Right atrium auricular region (tissue), 2 donors: ENCODE measurements around the gene LTBP4. TPM values are rescaled to one million over a fixed set of nuclear protein-coding genes. Genes with fewer than 3 reads are reported as not detected.

ENCODE experiments used
- DNase-seq: peaks from one replicate; pipeline ENCODE4 v3.0.0-alpha.2; 2019; ENCODE audit warnings: low spot score
- H3K27ac ChIP-seq, 2 donors: fragments of 200-600 bp; sonication (generic); 1 replicate in 1 of 2; 2 replicates in 1 of 2; pipeline ENCODE4 v1.5.1; 2016 to 2019
- H3K27me3 ChIP-seq, 2 donors: fragments of 200-600 bp; sonication (generic); one replicate each; pipeline versions ENCODE4 v1.5.1 to v1.6.0; 2017 to 2019
- H3K36me3 ChIP-seq: fragments of 200-600 bp; sonication (generic); one replicate; pipeline ENCODE4 v1.5.1; 2016
- H3K4me1 ChIP-seq, 2 donors: fragments of 200-600 bp; sonication (generic); one replicate each; pipeline versions ENCODE4 v1.5.1 to v1.6.0; 2017 to 2019
- H3K4me3 ChIP-seq, 2 donors: fragments of 200-600 bp; sonication (generic); 1 replicate in 1 of 2; 2 replicates in 1 of 2; pipeline ENCODE4 v1.5.1; 2017 to 2019; ENCODE audit warnings: mild to moderate bottlenecking in 1 of 2, moderate library complexity in 1 of 2
- H3K9me3 ChIP-seq, 2 donors: fragments of 200-600 bp; sonication (generic); one replicate each; pipeline ENCODE4 v1.5.1; 2019
- CTCF ChIP-seq, 2 donors: fragments of 200-600 bp; sonication (generic); IDR thresholded peaks; one replicate each; pipeline ENCODE4 v1.5.1; 2019; ENCODE audit warnings: antibody characterized with exemption in 2 of 2
- total RNA-seq, 2 donors: library from RNA; depleted of rRNA; stranded (reverse); fragments of >200 nt; gene quantifications; one replicate each; pipeline ENCODE4 v1.1.0, GENCODE V29; 2016

The LTBP4 gene
- total RNA-seq, 2 donors from 2014 or later: 152 to 257 TPM

DNA sequence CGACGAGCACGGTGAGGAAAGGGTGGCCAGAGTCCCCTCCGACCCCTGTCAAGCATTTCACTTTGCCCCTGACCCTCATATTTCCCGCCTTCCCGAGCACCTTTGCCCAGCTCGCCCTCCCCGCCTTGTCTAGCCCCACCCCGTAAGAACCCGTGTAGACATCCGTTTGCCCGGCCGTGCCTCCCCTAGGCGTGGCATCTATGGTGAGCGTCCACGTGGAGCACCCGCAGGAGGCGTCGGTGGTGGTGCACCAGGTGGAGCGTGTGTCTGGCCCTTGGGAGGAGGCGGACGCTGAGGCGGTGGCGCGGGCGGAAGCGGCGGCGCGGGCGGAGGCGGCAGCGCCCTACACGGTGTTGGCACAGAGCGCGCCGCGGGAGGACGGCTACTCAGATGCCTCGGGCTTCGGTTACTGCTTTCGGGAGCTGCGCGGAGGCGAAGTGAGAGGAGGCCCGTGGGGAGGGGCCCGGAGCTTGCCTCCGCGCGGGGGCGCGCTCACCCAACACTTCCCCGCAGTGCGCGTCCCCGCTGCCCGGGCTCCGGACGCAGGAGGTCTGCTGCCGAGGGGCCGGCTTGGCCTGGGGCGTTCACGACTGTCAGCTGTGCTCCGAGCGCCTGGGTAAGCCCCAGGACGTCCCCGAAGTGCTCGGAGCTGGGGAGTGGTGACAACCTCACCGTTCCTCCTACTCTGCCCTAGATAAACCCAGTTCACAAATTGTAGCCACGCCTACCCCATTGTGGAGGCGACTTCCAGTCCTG, 4.2 kb downstream of the LTBP4 start:
- TF ChIP-seq CTCF (IDR thresholded peaks at IDR 0.05): peak in 1 of 2 donors; percentile 57
- no peaks in the 10 kb centered on the region for H3K27me3 ChIP-seq
- no peaks in the 10 kb centered on the region for H3K9me3 ChIP-seq
- peak overlapping the region; percentile 14 to 50 for H3K4me3 ChIP-seq
- DNase-seq: no peak
- peak overlapping the region; percentile 66 to 86 for H3K27ac ChIP-seq
- peaks cover 0 to 77% of the 10 kb centered on the region in 2 donors for H3K4me1 ChIP-seq
- no peaks in the 10 kb centered on the region for H3K36me3 ChIP-seq

DNA sequence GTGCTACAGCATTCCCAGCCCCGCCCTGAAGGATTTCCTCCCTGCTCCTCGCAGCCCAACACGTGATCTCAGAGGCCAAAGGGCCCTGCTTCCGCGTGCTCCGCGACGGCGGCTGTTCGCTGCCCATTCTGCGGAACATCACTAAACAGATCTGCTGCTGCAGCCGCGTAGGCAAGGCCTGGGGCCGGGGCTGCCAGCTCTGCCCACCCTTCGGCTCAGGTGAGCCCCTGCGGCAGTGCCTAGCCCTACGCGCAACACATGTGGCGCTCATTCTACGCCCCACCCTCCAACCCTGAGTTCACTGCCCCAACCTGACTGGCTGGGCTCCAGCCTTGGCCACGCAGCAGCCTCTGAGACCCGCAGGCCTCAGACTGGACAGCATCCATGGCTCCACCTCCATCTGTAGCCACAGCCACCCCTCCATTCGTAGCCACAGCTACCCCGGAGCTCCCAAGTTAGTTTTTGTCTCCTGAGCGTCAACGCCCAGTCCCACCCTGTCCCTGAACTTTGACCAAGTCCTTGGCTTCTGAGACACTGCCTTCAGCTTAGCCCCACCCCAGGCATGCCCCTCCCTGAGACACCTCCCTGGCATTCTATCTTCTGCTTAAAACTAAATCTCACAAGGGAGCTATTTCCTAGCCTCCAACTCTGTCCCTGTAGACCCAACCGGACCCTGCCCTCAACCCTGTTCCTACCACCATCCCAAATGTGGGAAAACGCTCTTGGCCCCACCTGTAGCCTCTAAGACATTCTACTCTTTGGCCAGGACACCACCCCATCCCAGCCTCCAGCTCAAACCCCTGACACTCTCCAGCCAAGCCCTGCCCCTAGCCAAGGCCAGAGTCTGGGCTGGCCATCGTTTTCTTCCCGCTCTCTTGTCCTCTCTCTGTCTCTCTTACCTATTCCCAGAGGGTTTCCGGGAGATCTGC, 6.4 kb downstream of the LTBP4 start:
- no peak for TF ChIP-seq CTCF (IDR thresholded peaks at IDR 0.05)
- no peak for DNase-seq
- H3K9me3 ChIP-seq: no peaks in the 10 kb centered on the region
- H3K27ac ChIP-seq: peak overlapping the region in 1 of 2 donors; percentile 49
- H3K27me3 ChIP-seq: no peaks in the 10 kb centered on the region
- no peak overlapping the region for H3K4me3 ChIP-seq
- no peaks in the 10 kb centered on the region for H3K36me3 ChIP-seq
- H3K4me1 ChIP-seq: peaks cover 0 to 62% of the 10 kb centered on the region in 2 donors

DNA sequence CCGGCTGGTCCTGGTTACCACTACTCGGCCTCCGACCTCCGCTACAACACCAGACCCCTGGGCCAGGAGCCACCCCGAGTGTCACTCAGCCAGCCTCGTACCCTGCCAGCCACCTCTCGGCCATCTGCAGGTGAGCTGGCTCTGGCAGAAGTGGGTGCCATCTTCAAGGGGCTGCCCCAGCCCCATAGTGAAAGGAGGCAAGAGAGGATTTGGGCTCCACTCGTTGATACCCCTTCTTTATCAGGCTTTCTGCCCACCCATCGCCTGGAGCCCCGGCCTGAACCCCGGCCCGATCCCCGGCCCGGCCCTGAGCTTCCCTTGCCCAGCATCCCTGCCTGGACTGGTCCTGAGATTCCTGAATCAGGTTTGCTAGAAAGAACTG, 7.1 kb downstream of the LTBP4 start:
- TF ChIP-seq CTCF (IDR thresholded peaks at IDR 0.05): no peak
- peaks cover 0 to 56% of the 10 kb centered on the region in 2 donors for H3K4me1 ChIP-seq
- no peaks in the 10 kb centered on the region for H3K36me3 ChIP-seq
- H3K4me3 ChIP-seq: no peak overlapping the region
- H3K9me3 ChIP-seq: no peaks in the 10 kb centered on the region
- no peak for DNase-seq
- H3K27me3 ChIP-seq: no peaks in the 10 kb centered on the region
- no peak overlapping the region for H3K27ac ChIP-seq

DNA sequence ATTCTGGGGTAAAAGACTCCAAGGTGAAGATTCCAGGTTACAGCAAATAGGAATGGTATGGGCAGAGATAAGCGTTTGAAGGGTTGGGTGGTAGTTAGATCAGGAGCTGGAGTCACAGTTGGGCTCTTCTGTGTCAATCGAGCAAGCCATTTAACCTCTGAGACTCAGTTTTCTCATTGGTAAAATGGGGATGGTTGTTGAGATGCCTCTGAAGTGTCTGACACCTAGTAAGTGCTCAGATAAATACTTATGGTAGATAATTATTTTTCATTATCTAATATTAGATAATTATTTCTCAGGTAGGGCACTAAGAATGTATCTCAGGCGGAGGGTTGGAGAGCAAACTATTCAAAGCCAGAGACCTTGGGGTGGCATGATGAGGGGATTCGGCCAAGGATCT, 7.8 kb downstream of the LTBP4 start:
- no peaks in the 10 kb centered on the region for H3K27me3 ChIP-seq
- H3K27ac ChIP-seq: no peak overlapping the region
- no peak for TF ChIP-seq CTCF (IDR thresholded peaks at IDR 0.05)
- peaks cover 0 to 52% of the 10 kb centered on the region in 2 donors for H3K4me1 ChIP-seq
- H3K4me3 ChIP-seq: no peak overlapping the region
- no peak for DNase-seq
- no peaks in the 10 kb centered on the region for H3K36me3 ChIP-seq
- no peaks in the 10 kb centered on the region for H3K9me3 ChIP-seq

- DNase-seq: peak; percentile 94
- no peaks in the 10 kb centered on the region for H3K36me3 ChIP-seq
- H3K4me1 ChIP-seq: peaks cover 0 to 52% of the 10 kb centered on the region in 2 donors
- H3K9me3 ChIP-seq: no peaks in the 10 kb centered on the region
- H3K27ac ChIP-seq: peak overlapping the region; percentile 74 to 77
- peak overlapping the region; percentile 39 to 48 for H3K4me3 ChIP-seq
- H3K27me3 ChIP-seq: no peaks in the 10 kb centered on the region
- no peak for TF ChIP-seq CTCF (IDR thresholded peaks at IDR 0.05)
These were observed 8.6 kb downstream of the LTBP4 start for GRCh38 chr19:40609561-40610395.
